HG03097 (cell line): ENCODE results near the gene RAB33A.
"Not testable (repeated sequence)": the region's sequence is repeated elsewhere in the genome, so short reads cannot be mapped to it uniquely, and the experiment has no call there.

Source experiments
- ATAC-seq: cut with Tn5 transposase; IDR thresholded peaks from one replicate; pipeline ENCODE4 v1.9.1; 2021; ENCODE audit not compliant: unreplicated experiment, low FRiP score

Gene RAB33A

GRCh38 chrX:130224810-130225209 lies 53.0 kb downstream of the RAB33A start:
- no peak for ATAC-seq

GRCh38 chrX:130228871-130229270 lies 57.1 kb downstream of the RAB33A start:
- no peak for ATAC-seq

DNA sequence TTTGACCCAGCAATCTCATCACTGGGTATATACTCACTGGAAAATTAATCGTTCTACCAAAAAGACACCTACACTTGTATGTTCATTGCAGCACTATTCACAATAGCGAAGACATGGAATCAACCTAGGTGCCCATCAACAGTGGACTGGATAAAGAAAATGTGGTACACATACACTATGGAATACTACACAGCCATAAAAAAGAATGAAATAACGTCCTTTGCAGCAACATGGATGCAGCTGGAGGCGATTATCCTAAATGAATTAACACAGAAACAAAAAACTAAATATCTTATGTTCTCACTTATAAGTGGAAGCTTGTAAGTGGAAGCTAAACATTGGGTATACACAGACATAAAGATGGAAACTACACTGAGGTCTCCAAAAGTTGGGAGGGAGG lies 59.4 kb downstream of the RAB33A start:
- ATAC-seq, result not testable (repeated sequence)
